DND-41 (cell line): ENCODE results near the gene HIGD2A.

Source experiments
- EZH2 ChIP-seq: IDR thresholded peaks from 3 replicates; pipeline ENCODE4 v1.6.1; 2012; ENCODE audit warnings: borderline replicate concordance, low read depth, mild to moderate bottlenecking, moderate library complexity, low read length, inconsistent platforms; ENCODE audit not compliant: severe bottlenecking
- TF ChIP-seq, protein P1 (sequence below): IDR thresholded peaks from 2 replicates; pipeline ENCODE4 v1.5.1; 2012; ENCODE audit warnings: borderline replicate concordance, low read length, moderate library complexity, mild to moderate bottlenecking; ENCODE audit not compliant: poor library complexity, severe bottlenecking; ENCODE audit errors: extremely low read depth

DNA sequence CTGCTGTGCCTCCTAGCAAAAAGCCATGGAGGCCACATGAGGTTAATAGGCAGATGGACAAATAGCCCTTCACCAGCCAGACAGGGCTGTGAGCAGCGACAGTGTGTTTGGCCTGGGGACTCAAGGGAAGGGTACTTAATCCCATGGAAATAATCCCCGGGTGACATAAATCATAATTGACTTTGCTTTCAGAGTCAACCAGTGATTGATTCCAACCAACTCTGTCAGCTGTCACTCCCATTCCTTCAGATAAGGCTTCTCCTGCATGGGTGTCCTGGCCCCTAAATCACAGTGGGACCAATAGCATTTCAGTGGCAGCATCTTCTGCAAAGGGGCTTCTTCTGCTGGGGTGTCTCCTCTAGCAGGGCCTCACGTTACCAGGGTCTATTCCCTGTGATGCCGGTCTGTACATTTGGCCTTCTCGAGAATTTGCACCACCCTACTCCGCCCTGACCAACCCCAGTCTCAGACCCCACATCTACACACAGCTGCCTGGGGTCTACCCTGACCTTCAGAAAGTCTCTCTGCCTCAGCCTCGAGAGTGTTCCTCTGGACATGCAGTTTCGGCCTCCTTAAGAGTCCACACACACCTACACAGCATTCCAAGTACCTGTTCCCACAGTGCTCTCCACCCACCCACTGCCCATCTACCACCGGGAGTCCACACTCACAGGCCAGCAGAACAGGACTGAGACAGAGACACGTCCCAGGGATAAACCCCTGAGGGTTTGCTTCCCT lies 24.1 kb downstream of the HIGD2A start:
- TF ChIP-seq, protein P1, sequence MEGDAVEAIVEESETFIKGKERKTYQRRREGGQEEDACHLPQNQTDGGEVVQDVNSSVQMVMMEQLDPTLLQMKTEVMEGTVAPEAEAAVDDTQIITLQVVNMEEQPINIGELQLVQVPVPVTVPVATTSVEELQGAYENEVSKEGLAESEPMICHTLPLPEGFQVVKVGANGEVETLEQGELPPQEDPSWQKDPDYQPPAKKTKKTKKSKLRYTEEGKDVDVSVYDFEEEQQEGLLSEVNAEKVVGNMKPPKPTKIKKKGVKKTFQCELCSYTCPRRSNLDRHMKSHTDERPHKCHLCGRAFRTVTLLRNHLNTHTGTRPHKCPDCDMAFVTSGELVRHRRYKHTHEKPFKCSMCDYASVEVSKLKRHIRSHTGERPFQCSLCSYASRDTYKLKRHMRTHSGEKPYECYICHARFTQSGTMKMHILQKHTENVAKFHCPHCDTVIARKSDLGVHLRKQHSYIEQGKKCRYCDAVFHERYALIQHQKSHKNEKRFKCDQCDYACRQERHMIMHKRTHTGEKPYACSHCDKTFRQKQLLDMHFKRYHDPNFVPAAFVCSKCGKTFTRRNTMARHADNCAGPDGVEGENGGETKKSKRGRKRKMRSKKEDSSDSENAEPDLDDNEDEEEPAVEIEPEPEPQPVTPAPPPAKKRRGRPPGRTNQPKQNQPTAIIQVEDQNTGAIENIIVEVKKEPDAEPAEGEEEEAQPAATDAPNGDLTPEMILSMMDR: no peak
- no peak for TF ChIP-seq EZH2
